Inferior parietal cortex (tissue), 1 donor: ENCODE measurements around the gene APBB1IP.
"Not testable (repeated sequence)": the region's sequence is repeated elsewhere in the genome, so short reads cannot be mapped to it uniquely, and the experiment has no call there.

Experiments
- DNase-seq: peaks from one replicate; pipeline ENCODE4 v3.0.0-alpha.2; 2016; ENCODE audit errors: extremely low spot score

The APBB1IP gene

GRCh38 chr10:26441491-26442214, 3.5 kb downstream of the APBB1IP start:
- DNase-seq: no peak

GRCh38 chr10:26445411-26446031, 7.4 kb downstream of the APBB1IP start:
- no peak for DNase-seq

DNA sequence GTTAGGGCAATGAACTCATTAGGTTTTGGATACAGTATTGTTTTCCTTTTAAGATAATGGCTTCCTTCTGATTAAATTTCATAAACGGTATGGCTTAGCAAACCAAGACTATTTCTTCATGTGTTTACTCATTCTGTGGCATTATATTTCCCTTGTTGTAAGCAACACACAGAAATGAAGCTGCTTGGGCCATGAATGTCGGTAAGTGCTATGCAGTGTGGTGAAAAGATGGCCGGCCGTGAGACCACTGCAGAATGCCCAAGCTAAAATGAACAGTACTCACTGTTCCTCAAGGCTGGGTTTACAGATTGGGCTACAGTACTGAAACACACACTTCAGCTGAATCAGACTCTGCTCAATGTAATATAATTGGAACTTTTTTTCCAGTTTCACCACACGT, 8.1 kb downstream of the APBB1IP start:
- DNase-seq: no peak

GRCh38 chr10:26448292-26448691, 10.2 kb downstream of the APBB1IP start:
- no peak for DNase-seq

- no peak for DNase-seq
Measured at GRCh38 chr10:26448706-26449435, 10.7 kb downstream of the APBB1IP start.

- DNase-seq: no peak
Measured at GRCh38 chr10:26449726-26450125, 11.6 kb downstream of the APBB1IP start.

GRCh38 chr10:26451903-26452302, 13.8 kb downstream of the APBB1IP start:
- no peak for DNase-seq

DNA sequence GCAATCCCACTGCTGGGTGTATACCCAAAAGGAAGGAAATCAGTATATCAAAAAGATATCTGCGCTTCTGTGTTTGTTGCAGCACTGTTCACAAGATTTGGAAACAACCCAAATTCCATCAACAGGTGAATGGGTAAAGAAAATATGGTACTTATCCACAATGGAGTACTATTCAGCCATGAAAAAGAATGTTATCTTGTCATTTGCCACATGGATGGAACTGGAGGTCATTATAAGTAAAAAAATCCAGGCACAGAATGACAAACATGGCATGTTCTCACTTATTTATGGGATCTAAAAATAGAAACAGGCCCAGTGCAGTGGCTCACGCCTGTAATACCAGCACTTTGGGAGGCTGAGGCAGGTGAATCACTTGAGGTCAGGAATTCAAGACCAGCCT, 15.7 kb downstream of the APBB1IP start:
- DNase-seq: no peak

DNA sequence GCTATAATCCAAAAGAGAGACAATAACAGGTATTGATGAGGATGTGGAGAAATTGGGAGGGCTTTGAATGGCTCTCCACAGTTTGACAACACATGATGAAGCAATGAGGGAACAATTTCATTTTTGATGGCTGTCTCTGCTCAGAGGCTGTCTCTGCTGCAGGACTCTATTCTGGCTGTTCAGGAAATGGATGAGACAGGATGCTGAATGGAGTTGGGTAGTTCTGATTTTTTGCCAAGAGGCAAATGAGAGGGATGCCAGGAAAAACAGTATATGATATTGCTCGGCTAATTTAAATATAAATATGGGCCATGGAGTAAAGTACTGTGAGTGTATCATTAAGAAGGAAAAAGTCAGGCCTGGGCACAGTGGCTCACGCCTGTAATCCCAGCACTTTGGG, 16.8 kb downstream of the APBB1IP start:
- DNase-seq: no peak

GRCh38 chr10:26455567-26456315, 17.6 kb downstream of the APBB1IP start:
- no peak for DNase-seq

DNA sequence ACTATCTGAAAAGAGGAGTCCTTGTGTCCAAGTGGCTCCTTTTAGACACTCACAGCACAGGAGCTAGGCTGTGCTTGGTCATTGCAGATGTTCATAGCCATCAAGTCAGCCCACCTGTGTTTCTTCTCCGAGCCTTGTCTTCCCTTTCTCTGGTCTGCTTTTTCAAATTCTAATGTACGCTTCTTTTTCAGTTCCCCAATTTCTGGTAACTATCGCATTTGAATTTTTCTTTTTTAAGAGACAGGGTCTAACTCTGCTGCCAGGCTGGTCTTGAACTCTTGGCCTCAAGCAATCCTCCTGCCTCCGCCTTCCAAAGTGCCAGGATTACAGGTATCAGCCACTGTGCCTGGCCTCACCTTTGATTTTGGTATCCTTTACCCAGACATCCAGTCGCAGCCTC, 18.9 kb downstream of the APBB1IP start:
- no peak for DNase-seq

DNA sequence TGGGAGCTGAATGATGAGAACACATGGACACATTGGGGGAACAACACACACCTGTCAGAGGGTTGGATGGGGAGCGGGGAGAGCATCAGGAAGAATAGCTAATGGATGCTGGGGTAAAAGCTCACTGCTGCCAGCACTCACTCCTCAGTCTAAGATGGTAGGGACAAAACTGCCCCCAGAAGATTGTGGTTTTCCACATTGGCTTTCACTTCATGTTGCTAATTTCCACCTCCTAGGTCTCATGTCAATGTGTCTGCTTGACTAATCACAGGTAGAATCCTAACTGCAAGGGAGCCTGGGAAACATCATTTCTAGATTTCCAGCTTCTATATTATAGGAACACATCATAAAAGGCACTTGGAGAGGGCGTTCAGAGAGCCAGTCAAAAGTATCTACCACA, 22.6 kb downstream of the APBB1IP start:
- no peak for DNase-seq

- no peak for DNase-seq
Measured at GRCh38 chr10:26463986-26464385, 25.8 kb downstream of the APBB1IP start.

DNA sequence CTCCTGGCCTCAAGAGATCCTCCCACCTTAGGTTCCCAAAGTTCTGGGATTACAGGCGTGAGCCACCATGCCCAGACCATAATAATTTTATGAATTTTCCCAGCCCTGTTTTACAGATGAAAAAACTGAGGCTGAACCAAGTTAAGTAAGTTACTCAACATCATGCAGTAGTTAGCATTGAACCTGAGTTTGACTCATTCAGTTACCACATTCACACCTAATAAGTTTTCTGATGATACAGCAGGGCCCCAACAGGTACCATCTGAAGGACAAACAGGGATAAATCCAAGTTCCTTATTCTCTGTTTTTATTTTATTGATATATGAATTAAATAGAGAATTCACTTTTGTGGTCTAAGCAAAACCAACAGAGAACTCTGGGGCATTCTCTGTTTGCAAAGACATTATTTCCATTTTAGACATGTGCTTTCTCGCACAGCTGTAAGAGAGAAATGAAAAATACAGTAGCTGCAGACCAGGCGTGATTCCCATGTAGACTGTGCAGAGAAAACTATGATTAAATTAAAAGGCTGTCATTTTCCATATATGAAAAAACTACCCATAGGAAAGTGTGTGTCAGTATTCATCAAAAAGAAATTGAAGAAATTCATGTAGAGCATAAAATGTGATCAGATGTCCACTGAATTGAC, 26.6 kb downstream of the APBB1IP start:
- DNase-seq: no peak

- not testable (repeated sequence) for DNase-seq
Measured at GRCh38 chr10:26466531-26466930, 28.4 kb downstream of the APBB1IP start.

DNA sequence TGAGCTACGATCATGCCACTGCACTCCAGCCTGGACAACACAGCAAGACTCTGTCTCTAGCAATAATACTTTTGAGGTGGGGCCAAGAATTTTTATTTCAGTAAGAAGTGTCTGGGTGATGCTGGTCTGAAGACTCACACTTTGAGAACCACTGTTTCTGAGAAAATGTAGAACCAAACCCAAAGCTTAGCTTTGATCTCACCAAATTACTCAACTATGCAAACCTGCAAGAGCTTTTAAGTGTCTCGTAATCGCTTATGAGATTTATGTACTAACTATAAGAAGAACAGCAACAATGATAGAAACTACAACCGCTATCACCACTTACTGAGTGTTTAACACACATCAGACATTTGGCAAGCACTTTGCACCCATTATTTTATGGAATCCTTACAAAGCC, 29.5 kb downstream of the APBB1IP start:
- DNase-seq: no peak

DNA sequence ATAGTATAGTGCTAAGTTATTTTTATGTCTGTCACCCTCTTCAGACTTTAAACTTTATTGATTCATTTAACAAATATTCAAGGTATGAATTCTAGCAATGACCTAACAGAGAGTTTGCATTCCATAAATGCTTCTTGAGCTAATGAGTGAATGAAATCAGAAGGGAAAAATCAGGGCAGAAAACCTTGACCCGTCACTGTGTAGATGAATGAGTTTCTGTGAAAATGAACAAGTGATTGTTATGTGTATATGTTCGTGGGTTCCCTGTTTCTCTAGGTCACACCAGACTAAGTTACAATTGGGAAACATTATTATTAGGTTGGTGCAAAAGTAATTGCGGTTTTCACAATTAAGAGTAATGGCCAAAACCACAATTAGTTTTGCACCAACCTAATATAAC, 30.1 kb downstream of the APBB1IP start:
- DNase-seq: no peak

DNA sequence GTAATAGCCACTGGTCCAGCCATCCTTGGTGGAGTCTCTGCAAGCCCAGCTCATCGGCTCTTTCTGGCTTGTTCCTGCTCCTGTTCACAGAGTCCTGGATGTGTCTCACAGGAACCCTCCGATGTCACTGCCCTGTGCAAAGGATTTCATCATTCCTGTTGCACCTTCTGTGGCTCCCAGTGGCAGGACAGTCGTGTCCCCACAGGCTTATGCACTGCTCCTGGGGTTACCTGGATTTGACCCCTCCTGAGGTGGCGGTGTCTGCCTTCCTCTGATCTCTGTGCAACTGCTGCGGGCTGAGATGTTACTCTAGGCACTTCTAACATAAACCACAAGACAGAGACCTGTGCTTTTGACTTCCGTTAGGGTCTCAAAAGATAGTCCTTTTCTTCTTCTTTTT, 30.6 kb downstream of the APBB1IP start:
- no peak for DNase-seq

DNA sequence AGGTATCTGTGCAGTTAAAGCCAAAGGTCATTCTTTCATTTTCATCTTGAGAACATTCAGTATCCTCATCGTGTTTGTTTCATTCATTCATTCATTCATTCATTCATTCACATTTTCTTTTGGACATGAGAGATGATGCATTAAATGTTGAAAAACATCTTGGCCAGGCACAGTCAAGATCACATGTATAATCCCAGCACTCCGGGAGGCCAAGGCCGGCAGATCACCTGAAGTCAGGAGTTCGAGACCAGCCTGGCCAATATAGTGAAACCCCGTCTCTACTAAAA, 34.3 kb downstream of the APBB1IP start:
- DNase-seq: no peak

- DNase-seq: no peak
Measured at GRCh38 chr10:26474026-26474425, 35.9 kb downstream of the APBB1IP start.

DNA sequence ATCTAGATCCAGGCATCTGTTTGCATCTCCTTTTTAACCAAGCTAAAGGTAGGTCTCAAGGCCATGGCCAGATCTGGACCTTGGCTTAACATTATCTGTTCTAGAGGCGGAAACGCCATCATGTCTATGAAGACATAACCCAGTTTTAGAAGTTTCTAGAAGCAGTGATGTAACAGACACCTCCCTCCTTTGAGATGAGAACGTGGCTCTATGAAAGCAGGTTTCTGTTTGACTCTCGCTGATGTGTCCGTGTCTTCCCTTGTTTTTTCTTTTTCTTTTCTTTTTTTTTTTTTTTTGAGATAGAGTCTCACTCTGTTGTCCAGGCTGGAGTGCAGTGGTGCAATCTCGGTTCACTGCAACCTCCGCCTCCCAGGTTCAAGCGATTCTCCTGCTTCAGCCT, 36.7 kb downstream of the APBB1IP start:
- not testable (repeated sequence) for DNase-seq

DNA sequence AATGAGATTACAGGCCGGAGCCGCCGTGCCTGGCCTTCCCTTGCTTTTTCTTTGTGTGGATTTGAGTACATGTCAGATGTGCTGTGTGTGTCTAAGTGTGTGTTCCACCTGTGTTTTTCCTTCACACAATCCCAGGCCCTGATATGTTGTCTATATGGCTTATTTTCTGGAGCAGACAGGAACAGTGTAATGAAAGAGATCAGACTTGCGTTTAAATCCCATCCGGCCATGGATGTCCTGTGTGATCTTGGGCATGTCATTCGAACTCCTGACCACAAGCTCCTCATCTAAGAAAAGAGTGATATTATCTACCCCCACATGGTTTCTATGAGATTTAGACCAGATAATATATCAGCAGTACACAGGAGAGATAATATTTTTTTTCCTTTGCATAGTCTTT, 37.2 kb downstream of the APBB1IP start:
- no peak for DNase-seq
